ENCODE results near the gene C1QTNF6.

Gene C1QTNF6

DNA sequence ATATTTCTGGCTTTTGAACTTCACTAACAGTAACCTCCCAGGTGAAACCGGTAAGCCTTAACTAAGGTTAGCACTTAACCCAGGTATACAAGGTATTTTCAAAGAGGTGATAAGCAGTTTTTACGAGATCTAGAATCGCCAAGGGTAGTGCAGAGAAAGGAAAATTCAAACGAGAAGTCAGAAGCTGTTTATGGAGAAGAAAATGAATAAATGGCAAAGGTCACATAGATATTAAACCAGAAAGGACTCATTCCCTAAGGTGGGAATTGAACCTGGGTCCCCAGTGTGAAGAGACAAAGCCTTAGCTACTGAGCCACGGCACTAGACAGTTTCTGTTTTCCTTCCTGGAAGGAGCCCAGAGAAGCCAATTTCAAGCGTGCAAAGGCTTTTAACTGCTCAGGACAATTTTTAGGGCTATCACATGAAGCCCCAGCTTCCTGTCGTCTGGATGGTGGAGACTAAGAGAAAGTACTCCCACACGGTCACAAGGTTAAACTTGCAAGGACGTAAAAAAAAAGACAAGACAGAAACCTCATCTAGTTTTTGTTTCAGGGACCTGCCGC is 5.7 kb upstream of the C1QTNF6 start:
- peak; percentile 58 for DNase-seq (ENCODE audit: low read depth)
- no peak overlapping the region for H3K4me3 ChIP-seq (ENCODE audit: low read depth, low read length)
- TF ChIP-seq, protein P1, sequence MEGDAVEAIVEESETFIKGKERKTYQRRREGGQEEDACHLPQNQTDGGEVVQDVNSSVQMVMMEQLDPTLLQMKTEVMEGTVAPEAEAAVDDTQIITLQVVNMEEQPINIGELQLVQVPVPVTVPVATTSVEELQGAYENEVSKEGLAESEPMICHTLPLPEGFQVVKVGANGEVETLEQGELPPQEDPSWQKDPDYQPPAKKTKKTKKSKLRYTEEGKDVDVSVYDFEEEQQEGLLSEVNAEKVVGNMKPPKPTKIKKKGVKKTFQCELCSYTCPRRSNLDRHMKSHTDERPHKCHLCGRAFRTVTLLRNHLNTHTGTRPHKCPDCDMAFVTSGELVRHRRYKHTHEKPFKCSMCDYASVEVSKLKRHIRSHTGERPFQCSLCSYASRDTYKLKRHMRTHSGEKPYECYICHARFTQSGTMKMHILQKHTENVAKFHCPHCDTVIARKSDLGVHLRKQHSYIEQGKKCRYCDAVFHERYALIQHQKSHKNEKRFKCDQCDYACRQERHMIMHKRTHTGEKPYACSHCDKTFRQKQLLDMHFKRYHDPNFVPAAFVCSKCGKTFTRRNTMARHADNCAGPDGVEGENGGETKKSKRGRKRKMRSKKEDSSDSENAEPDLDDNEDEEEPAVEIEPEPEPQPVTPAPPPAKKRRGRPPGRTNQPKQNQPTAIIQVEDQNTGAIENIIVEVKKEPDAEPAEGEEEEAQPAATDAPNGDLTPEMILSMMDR (conservative IDR thresholded peaks at IDR 0.05; ENCODE audit: low read depth, low read length), result no peak

DNA sequence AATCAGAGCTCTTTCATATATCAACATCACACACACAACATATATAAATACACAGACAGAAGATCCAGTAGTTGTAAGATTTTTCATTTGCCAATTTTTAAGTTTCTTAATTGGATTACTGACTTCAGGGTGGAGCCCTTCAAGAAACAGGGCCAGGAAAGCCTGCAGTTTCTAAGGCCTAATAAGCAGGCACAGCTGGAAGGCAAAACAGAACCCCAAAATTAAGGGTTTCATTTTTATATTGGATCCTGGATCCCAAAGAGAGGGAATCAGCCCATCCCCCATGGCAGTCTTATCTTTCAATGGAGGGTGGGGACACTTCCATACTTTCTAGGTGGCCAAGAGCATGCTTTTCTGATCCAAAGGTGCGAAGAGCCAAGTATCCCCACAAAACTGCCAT is 4.7 kb upstream of the C1QTNF6 start:
- TF ChIP-seq, protein P1 (conservative IDR thresholded peaks at IDR 0.05; ENCODE audit: low read depth, low read length), result no peak
- DNase-seq (ENCODE audit: low read depth), result no peak
- H3K4me3 ChIP-seq (ENCODE audit: low read depth, low read length), result no peak overlapping the region

DNA sequence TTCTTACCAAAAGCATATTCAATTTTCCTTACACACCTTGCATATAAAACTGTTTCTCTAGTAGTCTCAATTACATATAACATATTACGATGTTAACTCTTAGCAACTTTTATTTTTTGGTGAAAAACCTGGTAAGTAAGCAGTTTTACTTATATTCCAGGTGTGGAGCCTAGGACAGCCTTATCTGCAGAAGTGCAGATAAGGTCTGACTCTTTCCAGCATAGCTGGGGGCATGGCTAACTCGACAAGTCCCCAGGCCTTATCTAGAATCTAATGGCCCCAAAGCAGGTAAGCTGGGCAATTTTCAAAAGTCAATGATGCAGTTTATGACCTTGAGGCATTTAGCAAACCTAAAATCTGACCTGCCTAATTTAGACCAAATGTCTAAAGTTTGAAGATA is 4.2 kb upstream of the C1QTNF6 start:
- H3K4me3 ChIP-seq (ENCODE audit: low read depth, low read length), result no peak overlapping the region
- no peak for DNase-seq (ENCODE audit: low read depth)
- TF ChIP-seq, protein P1 (conservative IDR thresholded peaks at IDR 0.05; ENCODE audit: low read depth, low read length), result no peak

DNA sequence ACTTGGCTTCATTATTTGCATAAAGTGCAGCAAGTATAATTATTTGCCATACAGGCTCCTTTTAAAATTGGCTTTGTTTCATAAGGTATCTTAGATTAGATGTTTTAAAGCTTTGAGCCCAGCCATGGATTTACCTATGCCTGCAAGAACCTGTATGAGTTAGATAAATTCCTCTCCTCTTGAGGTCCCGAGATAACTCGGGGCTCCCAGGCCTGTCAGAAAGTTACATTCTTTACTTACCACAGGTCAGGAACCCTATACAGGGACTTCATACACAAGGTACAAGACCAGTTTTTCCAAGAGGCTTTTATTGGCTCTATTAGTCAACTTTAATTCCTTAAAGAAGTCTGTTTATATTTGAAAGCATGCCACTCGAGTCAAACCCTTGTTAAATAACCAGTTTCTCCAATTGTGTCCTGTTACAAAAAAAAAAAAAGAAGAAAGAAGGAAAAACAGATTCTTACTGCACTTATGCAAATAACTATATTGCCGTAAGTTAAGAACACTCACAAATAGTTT is 2.3 kb upstream of the C1QTNF6 start:
- no peak for DNase-seq (ENCODE audit: low read depth)
- TF ChIP-seq, protein P1 (conservative IDR thresholded peaks at IDR 0.05; ENCODE audit: low read depth, low read length), result no peak
- no peak overlapping the region for H3K4me3 ChIP-seq (ENCODE audit: low read depth, low read length)

DNA sequence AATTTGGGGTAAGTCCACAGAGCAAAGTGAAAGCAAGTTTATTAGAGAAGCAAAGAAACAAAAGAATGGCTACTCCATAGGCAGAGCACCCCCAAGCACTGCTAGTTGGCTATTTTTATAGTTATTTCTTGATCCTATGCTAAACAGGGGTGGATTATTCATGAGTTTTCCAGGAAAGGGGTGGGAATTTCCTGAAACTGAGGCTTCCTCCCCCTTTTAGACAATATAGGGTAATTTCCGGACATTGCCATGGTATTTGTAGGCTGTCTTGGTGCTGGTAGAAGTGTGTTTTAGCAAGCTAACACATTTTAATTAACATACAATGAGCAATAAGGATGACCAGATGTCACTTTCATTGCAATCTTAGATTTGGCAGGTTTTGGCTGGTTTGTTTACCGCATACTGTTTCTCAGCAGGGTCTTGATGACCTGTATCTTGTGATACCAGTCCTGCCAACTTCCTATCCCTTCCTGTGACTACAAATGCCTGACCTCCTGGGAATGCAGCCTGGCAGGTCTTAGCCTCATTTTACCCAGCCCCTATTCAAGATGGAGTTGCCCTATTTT is 937 bp upstream of the C1QTNF6 start:
- TF ChIP-seq, protein P1 (conservative IDR thresholded peaks at IDR 0.05; ENCODE audit: low read depth, low read length), result no peak
- no peak for DNase-seq (ENCODE audit: low read depth)
- H3K4me3 ChIP-seq (ENCODE audit: low read depth, low read length), result no peak overlapping the region

DNA sequence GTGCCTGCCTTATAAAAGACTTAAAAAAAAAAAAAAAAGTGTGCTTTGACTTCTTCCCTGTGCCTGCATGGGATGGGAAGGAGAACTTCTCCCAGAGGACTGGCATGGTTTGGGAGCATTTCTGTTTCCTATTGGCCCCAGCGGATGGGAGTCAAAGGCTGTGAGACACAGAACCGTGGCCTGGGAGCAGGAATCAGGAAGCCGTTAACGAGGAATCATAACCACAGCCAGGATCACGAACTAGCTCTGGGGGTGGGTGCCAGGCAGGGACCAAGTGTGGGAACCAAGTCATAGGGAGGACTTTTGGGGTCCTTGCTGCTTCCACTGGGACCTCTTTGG is 526 bp downstream of the C1QTNF6 start:
- H3K4me3 ChIP-seq (ENCODE audit: low read depth, low read length), result peak overlapping the region; percentile 49
- no peak for DNase-seq (ENCODE audit: low read depth)
- TF ChIP-seq, protein P1 (conservative IDR thresholded peaks at IDR 0.05; ENCODE audit: low read depth, low read length), result no peak

DNA sequence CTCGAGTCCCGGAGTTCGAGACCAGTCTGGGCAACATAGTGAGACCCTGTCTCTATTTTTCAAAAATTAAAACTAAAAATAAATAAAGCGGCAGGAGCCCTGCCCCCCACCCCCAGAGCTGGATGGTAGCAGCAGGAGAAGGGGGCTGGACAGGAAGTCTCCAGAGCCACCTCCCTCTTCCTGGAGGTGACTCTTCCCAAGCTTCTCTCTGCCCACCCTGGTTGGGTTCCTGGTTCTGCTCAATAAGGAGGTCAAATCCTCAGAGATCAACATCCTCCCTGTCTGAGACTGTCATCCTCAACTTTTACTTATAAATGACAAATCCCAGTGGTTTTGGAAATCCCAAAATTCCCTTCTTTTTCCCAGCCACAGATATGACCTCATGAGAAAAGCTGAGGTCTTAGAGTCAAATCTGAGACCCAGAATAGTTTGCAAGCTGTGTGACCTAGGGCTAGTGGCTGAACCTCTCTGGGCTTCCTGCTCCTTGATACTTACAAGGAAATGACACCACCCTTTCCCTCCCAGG is 987 bp downstream of the C1QTNF6 start:
- TF ChIP-seq, protein P1 (conservative IDR thresholded peaks at IDR 0.05; ENCODE audit: low read depth, low read length), result no peak
- H3K4me3 ChIP-seq (ENCODE audit: low read depth, low read length), result peak overlapping the region; percentile 23
- DNase-seq (ENCODE audit: low read depth), result no peak

All from choroid plexus epithelial cell (primary cell).